HK-2 (cell line): ENCODE measurements around the gene NCAM2.

ENCODE experiments used
- DNase-seq: peaks from one replicate; pipeline ENCODE4 v3.0.0-alpha.2; 2018; ENCODE audit not compliant: unreplicated experiment

The NCAM2 gene

DNA sequence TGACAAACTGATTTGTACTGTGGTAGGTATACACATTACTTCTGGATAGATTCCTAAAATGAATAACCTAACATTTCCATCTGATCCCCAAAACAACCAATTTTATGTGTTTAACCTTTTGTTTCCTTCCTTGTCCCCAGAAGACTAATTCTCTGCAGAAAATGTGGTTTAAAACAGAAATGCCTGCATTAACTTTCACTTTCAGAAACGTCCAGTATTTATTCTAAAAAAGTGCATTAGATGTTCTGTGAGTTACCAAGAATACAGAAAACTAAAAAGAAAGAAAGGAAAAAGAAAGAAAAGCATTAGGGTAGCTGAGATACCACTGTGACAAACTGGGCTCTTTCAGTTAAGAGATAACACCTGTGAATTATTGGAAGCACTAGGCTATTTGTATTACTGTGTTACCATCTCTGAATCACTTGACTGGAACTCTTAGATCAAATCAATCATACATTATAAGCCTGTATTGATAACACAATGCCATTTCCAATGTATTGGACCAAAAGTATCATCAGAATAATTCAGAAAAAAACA, 177.7 kb downstream of the NCAM2 start:
- DNase-seq, result no peak

DNA sequence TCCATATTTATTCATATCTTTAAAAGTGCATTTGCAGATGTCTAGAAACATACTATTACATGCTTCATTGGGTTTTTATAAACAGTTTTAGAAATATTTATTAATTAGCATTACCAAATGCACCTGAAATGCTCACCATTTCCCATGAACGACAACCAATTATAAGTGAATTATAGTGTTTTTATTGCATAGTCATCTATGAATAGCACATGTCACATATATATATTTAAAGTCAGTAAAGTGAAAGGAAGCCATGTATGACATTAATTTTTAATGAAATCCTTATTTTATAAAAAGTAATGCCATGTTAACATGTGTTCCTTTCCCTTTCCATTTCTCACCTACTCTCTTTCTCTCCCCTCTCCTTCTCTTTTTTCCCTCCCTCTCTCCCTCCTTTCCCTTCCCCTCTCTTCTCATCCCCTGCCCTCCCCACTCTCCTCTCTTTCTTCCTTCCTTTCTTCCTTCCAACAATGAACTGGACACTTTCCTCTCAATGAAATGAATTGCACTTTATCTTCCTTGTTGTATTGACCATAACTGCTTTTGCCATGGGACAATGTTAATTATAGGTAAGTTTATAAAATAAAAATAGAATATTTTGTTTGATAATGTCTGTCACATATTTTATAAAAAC, 179.3 kb downstream of the NCAM2 start:
- DNase-seq, result no peak

DNA sequence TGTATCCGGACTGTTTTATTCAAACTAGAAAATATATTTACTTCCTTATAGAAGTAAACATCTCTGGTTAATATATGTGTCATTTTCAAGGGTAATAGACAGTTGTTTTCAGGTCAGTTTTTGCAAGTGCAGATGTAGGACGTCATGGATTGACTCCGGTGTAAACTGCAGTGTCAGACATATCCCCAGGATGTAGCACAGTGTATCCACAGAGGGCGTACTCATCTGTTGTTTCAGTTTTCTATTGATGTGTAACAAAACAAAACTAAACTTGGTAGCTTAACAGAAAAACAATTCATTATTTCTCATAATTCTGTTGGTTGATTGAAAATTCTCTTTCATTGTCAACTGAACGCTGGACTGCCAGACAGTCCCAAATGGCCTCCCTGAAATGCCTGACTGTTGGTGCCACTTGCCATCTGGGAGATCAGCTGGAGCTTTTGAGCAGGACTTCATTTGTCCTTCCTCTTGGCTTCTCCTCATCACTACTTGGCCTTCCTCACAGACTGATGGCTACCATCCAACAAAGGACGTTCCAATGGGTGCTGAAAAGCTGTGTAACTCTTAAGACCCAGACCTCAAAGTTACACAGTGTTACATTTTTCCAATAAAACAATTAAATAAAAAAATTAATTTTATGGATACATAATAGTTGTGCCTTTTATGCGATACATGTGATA, 181.6 kb downstream of the NCAM2 start:
- DNase-seq, result no peak

GRCh38 chr21:21182401-21183010, 184.3 kb downstream of the NCAM2 start:
- no peak for DNase-seq

- no peak for DNase-seq
Measured at GRCh38 chr21:21183092-21183491, 184.9 kb downstream of the NCAM2 start.

DNA sequence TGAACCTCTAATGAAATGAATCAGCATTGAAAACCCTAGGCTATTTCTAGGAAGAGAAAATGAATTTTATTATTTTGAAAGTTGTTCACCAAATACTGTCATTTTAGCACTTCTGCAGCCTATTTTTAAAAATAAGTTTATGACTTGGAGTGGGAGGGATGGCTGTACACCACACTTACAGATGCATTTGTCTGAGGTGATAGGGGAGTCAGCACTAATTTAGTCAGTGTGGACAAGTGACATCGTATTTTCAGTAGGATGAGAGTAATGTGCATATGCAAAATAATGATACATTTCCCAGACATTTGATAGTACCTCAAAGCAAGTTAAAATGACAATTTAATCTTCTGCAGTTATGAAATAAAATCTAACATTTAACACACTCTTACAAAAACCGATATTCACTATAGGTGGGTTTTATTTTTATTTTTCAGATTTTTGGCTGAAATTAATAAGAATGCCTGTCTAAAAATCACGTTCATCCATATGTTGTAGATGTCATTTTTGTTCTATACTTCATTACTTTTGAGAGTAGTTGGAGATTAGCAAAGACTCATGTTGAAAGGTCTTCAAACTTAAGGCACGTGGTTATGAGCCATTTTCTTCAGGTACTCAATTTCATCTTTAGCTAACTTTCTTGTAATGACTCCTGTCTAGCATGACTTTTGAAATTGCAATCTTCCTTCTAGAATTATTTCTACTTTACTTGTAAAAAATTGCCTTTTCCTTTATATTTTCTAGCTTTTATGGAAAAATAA, 186.7 kb downstream of the NCAM2 start:
- DNase-seq, result no peak

GRCh38 chr21:21187579-21187978, 189.4 kb downstream of the NCAM2 start:
- no peak for DNase-seq

GRCh38 chr21:21188513-21189195, 190.4 kb downstream of the NCAM2 start:
- DNase-seq, result no peak

- no peak for DNase-seq
Measured at GRCh38 chr21:21195417-21195943, 197.3 kb downstream of the NCAM2 start.

GRCh38 chr21:21196087-21196486, 197.9 kb downstream of the NCAM2 start:
- no peak for DNase-seq

- DNase-seq, result no peak
Measured at GRCh38 chr21:21196848-21197247, 198.6 kb downstream of the NCAM2 start.

DNA sequence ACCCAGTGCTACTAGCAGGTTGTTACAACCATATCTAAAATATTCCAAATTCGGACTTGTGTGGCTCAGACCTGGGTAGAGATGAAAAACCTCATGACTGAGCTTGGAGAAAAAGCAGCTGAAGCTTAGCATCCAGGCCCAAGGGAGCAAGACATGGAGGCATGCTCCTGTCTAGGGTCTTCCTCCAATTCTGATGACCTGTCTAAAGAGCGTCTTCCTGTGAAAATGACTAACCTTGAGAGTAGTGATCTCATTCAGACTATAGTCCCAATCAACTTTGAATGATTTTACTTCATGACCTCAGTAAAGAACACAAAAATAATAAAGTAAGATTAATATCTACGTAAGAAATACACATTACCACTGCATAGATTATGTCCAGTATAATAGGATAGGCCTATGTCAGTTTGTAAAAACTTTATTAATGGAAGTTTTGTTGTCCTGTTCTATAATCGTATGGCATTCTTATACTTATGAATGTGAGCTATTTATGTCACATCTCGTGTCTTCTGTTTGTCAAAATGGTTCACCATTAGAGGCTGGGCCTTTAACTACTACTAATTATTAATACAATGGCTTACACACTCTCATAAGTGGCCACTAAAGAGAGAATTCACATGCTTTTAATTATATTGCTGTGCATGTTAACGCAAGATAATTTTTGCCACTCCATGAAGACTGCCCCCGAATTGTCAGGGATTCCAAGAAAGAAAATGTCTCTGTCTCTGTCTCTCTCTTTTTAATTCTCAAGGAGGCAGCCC, 201.3 kb downstream of the NCAM2 start:
- no peak for DNase-seq

DNA sequence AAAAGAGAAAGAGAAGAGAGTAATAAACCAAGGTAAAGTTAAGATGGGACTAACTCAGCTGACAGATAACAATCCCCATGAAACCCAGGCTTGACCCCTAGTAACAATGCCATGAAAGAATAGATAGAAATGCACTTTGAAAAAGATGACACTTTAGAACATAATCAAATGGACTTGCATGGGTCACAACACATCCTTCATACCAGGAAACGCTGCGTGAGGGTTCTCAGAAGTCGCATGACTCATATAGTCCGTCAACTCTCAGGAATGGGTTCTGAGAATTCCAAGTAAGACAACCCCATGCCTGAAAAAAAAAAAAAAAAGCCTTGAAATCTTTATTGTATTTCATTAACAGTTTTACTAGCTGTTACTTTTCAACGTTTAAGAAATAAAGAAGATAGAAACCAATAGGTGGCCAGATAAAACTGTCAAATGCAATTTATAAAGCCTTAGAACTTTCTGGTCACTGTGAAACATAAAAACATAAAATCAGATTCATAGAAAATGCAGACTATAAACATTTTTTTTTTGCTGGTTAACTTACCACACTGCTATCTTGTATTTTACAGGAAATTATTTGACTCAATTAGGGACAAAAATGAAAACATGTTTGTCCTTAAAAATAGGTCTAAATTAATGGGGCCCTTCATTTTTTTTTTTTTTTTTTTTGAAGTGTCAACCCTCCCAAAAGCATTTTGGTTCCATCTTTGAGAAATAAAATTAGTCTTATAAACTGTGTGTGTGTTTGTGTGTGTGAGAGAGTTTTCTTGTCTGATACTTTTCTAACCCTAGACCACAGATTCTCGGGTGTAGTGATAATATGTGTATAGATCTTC, 202.1 kb downstream of the NCAM2 start:
- peak; percentile 35 for DNase-seq

- no peak for DNase-seq
Measured at GRCh38 chr21:21200939-21201615, 202.9 kb downstream of the NCAM2 start.

- DNase-seq, result no peak
Measured at GRCh38 chr21:21203822-21204339, 205.7 kb downstream of the NCAM2 start.

- no peak for DNase-seq
Measured at GRCh38 chr21:21204366-21204996, 206.3 kb downstream of the NCAM2 start.

GRCh38 chr21:21205604-21206003, 207.4 kb downstream of the NCAM2 start:
- DNase-seq, result no peak

DNA sequence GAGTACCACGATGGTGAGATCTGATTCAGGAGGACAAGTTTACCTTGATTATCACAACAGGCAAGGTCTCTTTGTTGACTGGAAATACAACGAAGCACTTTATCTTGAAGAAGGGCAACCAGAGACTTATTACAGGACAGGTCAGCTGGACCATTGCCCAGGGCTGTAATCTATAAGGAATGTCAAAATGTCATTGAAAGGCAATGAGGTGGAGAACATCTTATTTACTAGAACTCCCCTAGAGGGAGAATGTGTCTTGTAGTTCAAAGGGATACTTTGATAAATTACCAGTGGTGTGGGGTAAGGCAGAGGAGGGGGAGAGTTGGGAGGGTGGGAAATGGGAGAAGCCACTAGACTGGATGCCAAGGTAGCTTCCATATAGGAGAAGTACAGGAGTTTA, 212.3 kb downstream of the NCAM2 start:
- no peak for DNase-seq
